HUES6 (cell line): Measurements from ENCODE around the gene CCDC124.
"Not testable (repeated sequence)": the region's sequence is repeated elsewhere in the genome, so short reads cannot be mapped to it uniquely, and the experiment has no call there.

Experiments
- H3K27ac ChIP-seq: 2 replicates; pipeline ENCODE4 v1.7.0; 2013; ENCODE audit warnings: low read depth, mild to moderate bottlenecking, low read length, inconsistent platforms
- H3K27me3 ChIP-seq: 2 replicates; pipeline ENCODE4 v1.6.1; 2013; ENCODE audit warnings: low read length; ENCODE audit not compliant: control insufficient read depth, insufficient read depth
- H3K36me3 ChIP-seq: 2 replicates; pipeline ENCODE4 v1.6.1; 2013; ENCODE audit warnings: low read length; ENCODE audit not compliant: control insufficient read depth, insufficient read depth
- H3K4me1 ChIP-seq: 2 replicates; pipeline ENCODE4 v1.6.1; 2013; ENCODE audit warnings: low read length; ENCODE audit not compliant: control insufficient read depth, insufficient read depth
- H3K4me3 ChIP-seq: 2 replicates; pipeline ENCODE4 v1.5.1; 2013; ENCODE audit warnings: low read depth, low read length
- H3K9ac ChIP-seq: one replicate; pipeline ENCODE4 v1.6.1; 2013; ENCODE audit warnings: mild to moderate bottlenecking, low read length
- H3K9me3 ChIP-seq: 2 replicates; pipeline ENCODE4 v1.6.1; 2013; ENCODE audit warnings: low read depth, low read length; ENCODE audit not compliant: control insufficient read depth, insufficient read depth

Gene CCDC124

GRCh38 chr19:17910791-17911360 is 21.9 kb upstream of the CCDC124 start:
- H3K27me3 ChIP-seq, result no peaks in the 10 kb centered on the region
- H3K4me1 ChIP-seq, result no peaks in the 10 kb centered on the region
- H3K4me3 ChIP-seq, result no peak overlapping the region
- no peak overlapping the region for H3K27ac ChIP-seq
- no peak overlapping the region for H3K9ac ChIP-seq
- H3K9me3 ChIP-seq, result peaks cover 18% of the 10 kb centered on the region
- no peaks in the 10 kb centered on the region for H3K36me3 ChIP-seq

- H3K36me3 ChIP-seq, result no peaks in the 10 kb centered on the region
- no peak overlapping the region for H3K27ac ChIP-seq
- H3K4me3 ChIP-seq, result no peak overlapping the region
- H3K9me3 ChIP-seq, result peaks cover 24% of the 10 kb centered on the region
- no peaks in the 10 kb centered on the region for H3K4me1 ChIP-seq
- H3K9ac ChIP-seq, result no peak overlapping the region
- no peaks in the 10 kb centered on the region for H3K27me3 ChIP-seq
These were observed 16.7 kb upstream of the CCDC124 start for GRCh38 chr19:17915940-17916593.

GRCh38 chr19:17918151-17918550 is 14.7 kb upstream of the CCDC124 start:
- not testable (repeated sequence) for H3K36me3 ChIP-seq, H3K4me1 ChIP-seq

GRCh38 chr19:17919122-17919521 is 13.7 kb upstream of the CCDC124 start:
- not testable (repeated sequence) for H3K36me3 ChIP-seq, H3K27me3 ChIP-seq, H3K27ac ChIP-seq, H3K4me1 ChIP-seq, H3K4me3 ChIP-seq, H3K9ac ChIP-seq
- peaks cover 17% of the 10 kb centered on the region for H3K9me3 ChIP-seq

More at GRCh38 chr19:17918151-17918550, 14.7 kb upstream of the CCDC124 start:
- H3K27me3 ChIP-seq, H3K27ac ChIP-seq, H3K9ac ChIP-seq, H3K4me3 ChIP-seq: not testable (repeated sequence)
- H3K9me3 ChIP-seq, result peaks cover 22% of the 10 kb centered on the region

GRCh38 chr19:17920527-17920926 is 12.3 kb upstream of the CCDC124 start:
- Histone ChIP-seq H3K27ac (no peak overlapping the region), H3K9me3 (peaks cover 17% of the 10 kb centered on the region), H3K36me3 (no peaks in the 10 kb centered on the region), H3K4me1 (no peaks in the 10 kb centered on the region), H3K4me3 (no peak overlapping the region), H3K27me3 (no peaks in the 10 kb centered on the region), H3K9ac (no peak overlapping the region)

DNA sequence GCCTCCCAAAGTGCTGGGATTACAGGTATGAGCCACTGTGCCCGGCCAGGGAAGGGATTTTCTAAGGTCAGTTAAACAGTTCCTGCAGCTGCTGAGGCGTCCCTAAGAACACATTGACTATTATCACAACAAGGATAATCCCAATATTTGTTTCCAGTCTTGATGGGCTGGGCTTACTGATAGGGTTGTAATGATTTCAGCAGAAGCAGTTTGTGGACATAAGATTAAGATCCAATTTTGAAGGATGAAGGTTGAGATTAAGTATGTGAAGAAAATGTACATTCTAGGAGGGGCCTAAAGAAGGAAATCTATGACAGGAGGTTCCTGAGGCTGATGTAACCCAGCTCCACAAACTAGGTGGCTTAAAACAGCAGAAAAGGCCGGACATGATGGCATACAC is 10.7 kb upstream of the CCDC124 start:
- peaks cover 8% of the 10 kb centered on the region; the same call in 1 of the 2 replicates for H3K9me3 ChIP-seq
- no peak overlapping the region for H3K4me3 ChIP-seq
- H3K27me3 ChIP-seq, result no peaks in the 10 kb centered on the region
- no peaks in the 10 kb centered on the region for H3K4me1 ChIP-seq
- no peak overlapping the region for H3K9ac ChIP-seq
- no peaks in the 10 kb centered on the region for H3K36me3 ChIP-seq
- no peak overlapping the region for H3K27ac ChIP-seq

DNA sequence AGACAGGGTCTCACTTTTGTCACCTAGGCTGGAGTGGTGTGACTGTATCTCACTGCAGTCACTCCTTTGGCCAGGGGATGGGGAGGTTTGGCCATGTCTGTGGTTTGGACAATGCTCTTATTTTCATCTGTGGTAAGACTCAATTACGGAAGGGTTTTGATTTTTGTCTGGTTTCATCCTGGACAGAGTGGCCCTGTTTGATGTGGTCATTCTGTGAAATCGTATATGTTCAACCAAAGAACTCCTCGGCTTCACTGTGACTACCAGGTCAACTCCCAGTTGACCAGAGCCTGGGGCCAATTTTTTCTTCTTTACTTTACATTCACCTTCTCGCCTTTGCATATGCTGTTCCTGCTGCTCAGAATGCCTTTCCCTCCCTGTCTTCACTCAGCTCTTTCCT is 6.8 kb upstream of the CCDC124 start:
- H3K4me3 ChIP-seq, result no peak overlapping the region
- H3K36me3 ChIP-seq, result no peaks in the 10 kb centered on the region
- no peaks in the 10 kb centered on the region for H3K4me1 ChIP-seq
- H3K9ac ChIP-seq, result no peak overlapping the region
- H3K27ac ChIP-seq, result no peak overlapping the region
- H3K27me3 ChIP-seq, result no peaks in the 10 kb centered on the region
- no peaks in the 10 kb centered on the region for H3K9me3 ChIP-seq

DNA sequence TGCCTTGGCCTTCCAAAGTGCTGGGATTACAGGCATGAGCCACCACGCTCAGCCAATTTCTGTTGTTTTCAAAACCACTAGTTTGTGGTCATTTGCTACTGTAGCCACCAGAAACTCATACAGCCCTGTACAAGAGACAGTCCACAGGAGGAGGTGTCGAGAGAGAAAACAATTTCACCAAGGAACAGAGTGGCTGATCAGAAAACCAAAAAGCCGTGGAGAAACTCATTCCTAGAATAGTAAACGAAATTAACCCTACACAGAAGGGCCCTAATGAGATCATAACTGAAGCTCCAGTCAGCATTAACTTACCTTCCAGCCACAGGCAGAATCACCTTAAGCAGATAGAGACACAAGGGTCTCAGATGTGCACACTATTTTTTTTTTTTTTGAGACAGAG is 3.8 kb upstream of the CCDC124 start:
- peaks cover 14% of the 10 kb centered on the region for H3K4me1 ChIP-seq
- H3K27me3 ChIP-seq, result no peaks in the 10 kb centered on the region
- H3K9ac ChIP-seq, result no peak overlapping the region
- no peaks in the 10 kb centered on the region for H3K36me3 ChIP-seq
- no peak overlapping the region for H3K27ac ChIP-seq
- no peak overlapping the region for H3K4me3 ChIP-seq
- no peaks in the 10 kb centered on the region for H3K9me3 ChIP-seq

DNA sequence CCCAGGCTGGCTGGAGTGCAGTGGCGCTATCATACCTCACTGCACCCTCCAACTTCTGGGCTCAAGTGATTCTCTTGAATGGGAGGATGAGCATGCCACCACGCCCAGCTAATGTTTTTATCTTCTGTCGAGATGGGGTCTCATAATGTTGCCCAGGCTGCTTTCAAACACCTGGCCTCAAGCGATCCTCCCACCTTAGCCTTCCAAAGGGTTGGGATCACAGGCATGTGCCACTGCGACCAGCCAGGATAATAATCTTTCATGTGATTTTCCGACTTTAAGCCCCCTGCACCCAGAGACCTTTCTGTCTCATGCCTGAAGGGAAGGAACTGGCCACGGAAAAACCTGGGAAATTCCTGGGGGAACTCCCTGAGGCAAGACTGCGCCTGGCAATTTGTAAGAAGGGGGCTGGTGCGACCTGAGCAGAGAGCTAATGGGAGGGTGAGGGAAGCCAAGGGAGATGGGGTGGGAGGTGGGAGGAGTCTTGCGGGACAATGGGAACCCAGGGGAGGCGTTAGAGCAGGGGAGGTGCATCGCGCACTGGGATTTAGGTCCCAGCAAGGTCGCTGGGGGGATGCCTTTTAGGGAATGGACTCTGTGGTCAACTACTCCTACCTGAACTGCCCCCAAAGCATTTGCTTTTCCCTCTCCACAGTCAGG is 1.2 kb upstream of the CCDC124 start:
- H3K27ac ChIP-seq, result no peak overlapping the region
- H3K9ac ChIP-seq, result no peak overlapping the region
- peak overlapping the region; percentile 85 for H3K4me3 ChIP-seq

GRCh38 chr19:17933414-17934129 is 757 bp downstream of the CCDC124 start:
- Histone ChIP-seq H3K9me3 (no peaks in the 10 kb centered on the region), H3K4me1 (peaks cover 14% of the 10 kb centered on the region), H3K4me3 (peak overlapping the region; percentile 85), H3K27me3 (no peaks in the 10 kb centered on the region), H3K27ac (peak overlapping the region; percentile 98; the same call in 1 of the 2 replicates), H3K9ac (peak overlapping the region; percentile 97), H3K36me3 (peaks cover 8% of the 10 kb centered on the region)

More for the DNA sequence above, 1.2 kb upstream of the CCDC124 start:
- H3K9me3 ChIP-seq, result no peaks in the 10 kb centered on the region
- H3K36me3 ChIP-seq, result peaks cover 3% of the 10 kb centered on the region
- no peaks in the 10 kb centered on the region for H3K27me3 ChIP-seq
- H3K4me1 ChIP-seq, result peaks cover 14% of the 10 kb centered on the region

DNA sequence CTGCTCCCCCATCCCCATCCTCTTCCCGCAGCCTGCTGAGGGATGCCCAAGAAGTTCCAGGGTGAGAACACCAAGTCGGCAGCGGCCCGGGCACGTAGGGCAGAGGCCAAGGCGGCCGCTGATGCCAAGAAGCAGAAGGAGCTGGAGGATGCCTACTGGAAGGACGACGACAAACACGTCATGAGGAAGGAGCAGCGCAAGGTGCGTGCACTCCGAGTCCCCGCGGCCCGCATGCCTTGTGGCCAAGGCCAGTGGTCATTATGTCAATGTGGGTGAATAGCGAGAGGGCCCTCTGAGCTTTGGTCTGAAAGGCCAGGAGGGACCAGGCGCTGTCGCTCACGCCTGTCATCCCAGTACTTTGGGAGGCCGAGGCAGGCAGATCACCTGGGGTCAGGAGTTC is 3.6 kb downstream of the CCDC124 start:
- no peak overlapping the region for H3K27ac ChIP-seq
- H3K9ac ChIP-seq, result no peak overlapping the region
- no peak overlapping the region for H3K4me3 ChIP-seq
- no peaks in the 10 kb centered on the region for H3K9me3 ChIP-seq
- no peaks in the 10 kb centered on the region for H3K27me3 ChIP-seq
- H3K4me1 ChIP-seq, result peaks cover 13% of the 10 kb centered on the region
- peaks cover 18% of the 10 kb centered on the region for H3K36me3 ChIP-seq
